Fibroblast of pulmonary artery (primary cell): ENCODE results near the gene PTCSC3.

Experiments
- DNase-seq: peaks from one replicate; pipeline ENCODE4 v3.0.0-alpha.2; 2010; ENCODE audit warnings: low read depth
- H3K4me3 ChIP-seq: replicated peaks from 2 replicates; pipeline ENCODE4 v1.5.1; 2011; ENCODE audit warnings: low read depth, mild to moderate bottlenecking, control low read depth, low read length, moderate library complexity
- TF ChIP-seq, protein P1 (sequence below): IDR thresholded peaks from 2 replicates; pipeline ENCODE4 v1.5.1; 2011; ENCODE audit warnings: mild to moderate bottlenecking, control low read depth, low read length, inconsistent platforms; ENCODE audit errors: missing control alignments

PTCSC3 gene

GRCh38 chr14:36207500-36207899 lies 31.0 kb upstream of the PTCSC3 start:
- TF ChIP-seq, protein P1, sequence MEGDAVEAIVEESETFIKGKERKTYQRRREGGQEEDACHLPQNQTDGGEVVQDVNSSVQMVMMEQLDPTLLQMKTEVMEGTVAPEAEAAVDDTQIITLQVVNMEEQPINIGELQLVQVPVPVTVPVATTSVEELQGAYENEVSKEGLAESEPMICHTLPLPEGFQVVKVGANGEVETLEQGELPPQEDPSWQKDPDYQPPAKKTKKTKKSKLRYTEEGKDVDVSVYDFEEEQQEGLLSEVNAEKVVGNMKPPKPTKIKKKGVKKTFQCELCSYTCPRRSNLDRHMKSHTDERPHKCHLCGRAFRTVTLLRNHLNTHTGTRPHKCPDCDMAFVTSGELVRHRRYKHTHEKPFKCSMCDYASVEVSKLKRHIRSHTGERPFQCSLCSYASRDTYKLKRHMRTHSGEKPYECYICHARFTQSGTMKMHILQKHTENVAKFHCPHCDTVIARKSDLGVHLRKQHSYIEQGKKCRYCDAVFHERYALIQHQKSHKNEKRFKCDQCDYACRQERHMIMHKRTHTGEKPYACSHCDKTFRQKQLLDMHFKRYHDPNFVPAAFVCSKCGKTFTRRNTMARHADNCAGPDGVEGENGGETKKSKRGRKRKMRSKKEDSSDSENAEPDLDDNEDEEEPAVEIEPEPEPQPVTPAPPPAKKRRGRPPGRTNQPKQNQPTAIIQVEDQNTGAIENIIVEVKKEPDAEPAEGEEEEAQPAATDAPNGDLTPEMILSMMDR = peak; percentile 26
- DNase-seq = peak; percentile 13

GRCh38 chr14:36204461-36205073 lies 28.0 kb upstream of the PTCSC3 start:
- no peak for DNase-seq
- H3K4me3 ChIP-seq = no peak overlapping the region
- TF ChIP-seq, protein P1 = no peak

More at GRCh38 chr14:36207500-36207899, 31.0 kb upstream of the PTCSC3 start:
- H3K4me3 ChIP-seq = no peak overlapping the region

GRCh38 chr14:36198378-36198777 lies 21.9 kb upstream of the PTCSC3 start:
- no peak overlapping the region for H3K4me3 ChIP-seq
- TF ChIP-seq, protein P1 = no peak
- DNase-seq = no peak

DNA sequence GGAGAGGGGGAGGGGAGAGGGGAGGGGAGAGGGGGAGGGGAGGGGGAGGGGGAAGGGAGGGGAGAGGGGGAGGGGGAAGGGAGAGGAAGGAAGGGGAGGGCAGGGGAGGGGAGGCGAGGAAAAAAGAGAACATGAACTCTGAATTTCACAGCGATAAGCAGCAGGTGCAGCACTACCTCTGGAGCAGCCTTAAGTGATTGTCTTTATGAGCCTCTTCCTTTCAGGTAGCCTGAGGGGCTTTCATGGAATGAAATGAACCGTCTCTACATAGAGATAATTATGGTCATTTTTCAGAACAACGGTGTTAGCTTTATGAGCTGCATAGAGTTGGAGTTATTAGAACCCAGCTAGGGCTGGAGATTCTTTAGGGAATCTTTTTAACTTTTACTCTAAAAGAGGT lies 18.1 kb upstream of the PTCSC3 start:
- TF ChIP-seq, protein P1 = no peak
- no peak overlapping the region for H3K4me3 ChIP-seq
- DNase-seq = no peak

DNA sequence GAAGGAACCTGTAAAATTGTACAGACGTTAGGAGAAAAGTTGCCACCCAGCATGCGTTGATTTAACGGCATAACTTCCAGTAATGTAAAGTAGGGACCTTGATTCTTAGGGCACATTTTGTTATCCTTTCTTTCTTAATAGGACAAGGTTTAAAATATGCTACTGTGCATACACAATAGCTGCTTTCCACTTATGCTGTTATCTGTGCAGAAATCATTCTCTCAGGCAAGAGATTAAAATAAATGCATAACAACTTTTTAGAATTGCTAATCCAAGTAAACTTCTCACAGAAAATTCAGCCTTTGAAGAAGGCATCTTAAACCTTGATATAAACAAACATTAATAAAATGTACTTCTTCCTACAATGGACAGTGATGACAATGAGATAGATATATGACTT lies 16.0 kb upstream of the PTCSC3 start:
- H3K4me3 ChIP-seq = no peak overlapping the region
- TF ChIP-seq, protein P1 = no peak
- no peak for DNase-seq

DNA sequence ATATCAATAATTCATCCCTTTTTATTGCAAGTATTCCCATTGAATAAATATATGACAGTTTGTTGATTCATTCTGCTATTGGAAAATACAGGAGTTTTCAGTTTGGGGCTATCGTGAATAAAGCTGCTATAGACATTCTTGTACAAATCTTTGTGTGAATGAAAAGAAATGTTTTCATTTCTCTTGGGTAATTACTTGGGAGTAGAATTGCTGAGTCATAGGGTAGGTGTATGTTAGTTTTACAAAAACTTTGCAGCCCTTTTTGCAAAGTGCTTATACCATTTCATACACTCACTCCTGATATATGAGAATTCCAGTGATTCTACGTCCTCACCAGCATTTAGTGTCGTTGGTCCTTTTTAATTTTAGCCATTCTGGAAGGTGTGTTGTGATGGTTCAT lies 6.9 kb upstream of the PTCSC3 start:
- H3K4me3 ChIP-seq = no peak overlapping the region
- DNase-seq = no peak
- TF ChIP-seq, protein P1 = no peak

DNA sequence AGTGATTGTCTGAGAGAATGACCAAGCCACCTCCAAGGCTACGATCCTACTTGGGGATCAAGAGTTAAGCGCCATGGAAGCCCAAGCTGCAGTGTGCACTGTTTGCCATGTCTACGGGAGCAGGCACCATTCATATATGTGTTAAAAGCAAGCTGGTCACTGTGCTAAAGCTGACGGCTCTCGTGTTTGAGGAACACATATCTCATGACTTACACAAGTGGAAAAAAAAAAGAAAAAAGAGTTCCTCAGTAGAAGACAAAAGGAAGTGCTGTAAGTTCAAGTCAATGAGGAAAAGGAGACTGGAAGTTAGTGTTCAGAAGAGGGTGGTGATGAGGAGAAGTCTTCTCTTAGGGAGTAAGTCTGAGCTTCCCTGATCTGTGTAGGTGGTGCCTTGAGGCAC lies 4.9 kb upstream of the PTCSC3 start:
- no peak for DNase-seq
- no peak overlapping the region for H3K4me3 ChIP-seq
- TF ChIP-seq, protein P1 = no peak
